Coronary artery (tissue), 2 donors: ENCODE measurements around the gene ZIC2.

Experiments used
- DNase-seq: peaks from one replicate; pipeline ENCODE4 v3.0.0-alpha.2; 2017; ENCODE audit warnings: low spot score
- H3K27ac ChIP-seq, 2 donors: fragments of 200-600 bp; sonication (generic); one replicate each; pipeline ENCODE4 v1.5.1; 2016 to 2019
- H3K4me3 ChIP-seq: fragments of 200-600 bp; sonication (generic); 2 replicates; pipeline ENCODE4 v1.5.1; 2016; ENCODE audit warnings: mild to moderate bottlenecking, moderate library complexity
- CTCF ChIP-seq: fragments of 200-600 bp; sonication (generic); IDR thresholded peaks from one replicate; pipeline ENCODE4 v1.5.1; 2019; ENCODE audit warnings: antibody characterized with exemption

The ZIC2 gene

GRCh38 chr13:99971576-99972189 is 9.9 kb upstream of the ZIC2 start, which contains the start of gene ZIC5:
ZIC5 (minus strand) TSS chr13:99971767; CDS start chr13:99971603, 164 bp downstream.
- DNase-seq = no peak
- H3K27ac ChIP-seq = no peak within 1 kb of the TSS
- H3K4me3 ChIP-seq = peak within 1 kb of the TSS; percentile 66
- no peak for TF ChIP-seq CTCF

- TF ChIP-seq CTCF = no peak
- Histone ChIP-seq H3K27ac (no peak overlapping the region), H3K4me3 (no peak overlapping the region)
- no peak for DNase-seq
Measured at GRCh38 chr13:99972190-99972731, 9.3 kb upstream of the ZIC2 start.

- Histone ChIP-seq H3K4me3 (no peak overlapping the region), H3K27ac (no peak overlapping the region)
- TF ChIP-seq CTCF = no peak
- DNase-seq = no peak
Measured at GRCh38 chr13:99973163-99973807, 8.3 kb upstream of the ZIC2 start.

- H3K4me3 ChIP-seq = no peak overlapping the region
- TF ChIP-seq CTCF = no peak
- DNase-seq = no peak
- H3K27ac ChIP-seq = no peak overlapping the region
Measured at GRCh38 chr13:99973808-99974185, 7.8 kb upstream of the ZIC2 start.

GRCh38 chr13:99974296-99974938 is 7.2 kb upstream of the ZIC2 start:
- DNase-seq = no peak
- TF ChIP-seq CTCF = no peak
- no peak overlapping the region for H3K27ac ChIP-seq
- no peak overlapping the region for H3K4me3 ChIP-seq

- DNase-seq = no peak
- Histone ChIP-seq H3K4me3 (no peak overlapping the region), H3K27ac (no peak overlapping the region)
- no peak for TF ChIP-seq CTCF
Measured at GRCh38 chr13:99974939-99975561, 6.5 kb upstream of the ZIC2 start.
